OCI-LY7 (cell line): Measurements from ENCODE around the gene CWH43. TPM values are rescaled to one million over a fixed set of nuclear protein-coding genes. Genes with fewer than 3 reads are reported as not detected.
"Not testable (repeated sequence)": the region's sequence is repeated elsewhere in the genome, so short reads cannot be mapped to it uniquely, and the experiment has no call there.

Source experiments
- BruUV-seq: library from RNA; stranded (reverse); fragments of 400-500 nt; replicated peaks from 2 replicates; lab custom pipeline; 2021; lab: Mats Ljungman, UMichigan
- CTCF ChIA-PET: fragments of 300-600 bp; sonication (Branson Sonifier 250); formaldehyde crosslinking; loops from one replicate; lab custom pipeline; 2022; ENCODE audit warnings: antibody characterized with exemption; ENCODE audit not compliant: unreplicated experiment; lab: Charles Lee
- POLR2A ChIA-PET: fragments of 300-600 bp; sonication (Branson Sonifier 250); formaldehyde crosslinking; loops from one replicate; lab custom pipeline; 2022; ENCODE audit warnings: antibody characterized with exemption; lab: Charles Lee
- DNase-seq: peaks from one replicate; pipeline ENCODE4 v3.0.0-alpha.2; 2015; ENCODE audit warnings: low spot score
- H2AFZ ChIP-seq: fragments of 200-600 bp; sonication (generic), shearing (Covaris generic); 2 replicates; pipeline ENCODE4 v1.6.1; 2014; ENCODE audit warnings: mild to moderate bottlenecking, antibody characterized with exemption, low read length, moderate library complexity
- H3K27ac ChIP-seq: fragments of 200-600 bp; sonication (generic); 2 replicates; pipeline ENCODE4 v1.5.1; 2014; ENCODE audit warnings: mixed run types, low read depth, mild to moderate bottlenecking, moderate library complexity, low read length, inconsistent platforms; ENCODE audit not compliant: poor library complexity, severe bottlenecking
- H3K36me3 ChIP-seq: fragments of 200-600 bp; sonication (generic); 2 replicates; pipeline ENCODE4 v1.6.1; 2014; ENCODE audit warnings: mild to moderate bottlenecking, antibody characterized with exemption, low read length, moderate library complexity, mixed read lengths; ENCODE audit not compliant: insufficient read depth
- H3K4me1 ChIP-seq: fragments of 200-600 bp; sonication (generic); 2 replicates; pipeline ENCODE4 v1.5.1; 2014; ENCODE audit warnings: mild to moderate bottlenecking, low read length; ENCODE audit not compliant: insufficient read depth, poor library complexity, severe bottlenecking
- H3K4me2 ChIP-seq: fragments of 200-600 bp; sonication (generic); 2 replicates; pipeline ENCODE4 v1.6.1; 2014; ENCODE audit warnings: mild to moderate bottlenecking, low read length
- H3K4me3 ChIP-seq: fragments of 200-600 bp; sonication (generic); 2 replicates; pipeline ENCODE4 v1.5.1; 2014; ENCODE audit warnings: mild to moderate bottlenecking, low read depth, low read length; ENCODE audit not compliant: poor library complexity, severe bottlenecking
- H3K79me2 ChIP-seq: fragments of 200-600 bp; sonication (generic); 2 replicates; pipeline ENCODE4 v1.6.1; 2016; ENCODE audit warnings: low read depth, mild to moderate bottlenecking, low read length, moderate library complexity, mixed read lengths; ENCODE audit not compliant: insufficient read depth
- H3K9me2 ChIP-seq: fragments of 200-600 bp; sonication (generic); 2 replicates; pipeline ENCODE4 v1.6.1; 2016; ENCODE audit warnings: mild to moderate bottlenecking, low read length, mixed read lengths; ENCODE audit not compliant: insufficient read depth
- H3K9me3 ChIP-seq: fragments of 200-600 bp; sonication (generic); 2 replicates; pipeline ENCODE4 v1.6.1; 2014; ENCODE audit warnings: mild to moderate bottlenecking, mixed run types, low read length, mixed read lengths
- H4K20me1 ChIP-seq: fragments of 200-600 bp; sonication (generic); 2 replicates; pipeline ENCODE4 v1.6.1; 2014; ENCODE audit warnings: mild to moderate bottlenecking, antibody characterized with exemption, low read length, moderate library complexity, mixed read lengths; ENCODE audit not compliant: insufficient read depth
- intact Hi-C: fragments of 100-400 bp; cut with micrococcal nuclease; formaldehyde crosslinking; loops from one replicate; pipeline ENCODE4 v1.10.0; 2022; ENCODE audit not compliant: unreplicated experiment
- small RNA-seq: library from RNA; depleted of rRNA; stranded (forward); fragments of <200 nt; gene quantifications from one replicate; pipeline ENCODE3, GENCODE V24; 2014
- total RNA-seq, 2 experiments: library from RNA; depleted of rRNA in 1 of 2; stranded (reverse); fragments of >200 nt in 1 of 2; shearing (Covaris generic) in 1 of 2; gene quantifications; 2 replicates each; pipeline ENCODE4 v1.2.3, GENCODE V29; 2014 to 2022

The CWH43 gene
- total RNA-seq, 2 experiments from 2014 or later = not detected

- DNase-seq = not testable (repeated sequence)
Observed at GRCh38 chr4:49108183-49108978, 122.3 kb downstream of the CWH43 start.

GRCh38 chr4:49109567-49110166 is 123.6 kb downstream of the CWH43 start:
- H3K79me2 ChIP-seq, H3K4me1 ChIP-seq, POLR2A ChIA-PET, H3K27ac ChIP-seq, H3K4me3 ChIP-seq, intact Hi-C loops, CTCF ChIA-PET, BruUV-seq, H2AFZ ChIP-seq, H3K4me2 ChIP-seq, H3K9me2 ChIP-seq, H4K20me1 ChIP-seq, H3K36me3 ChIP-seq, DNase-seq: not testable (repeated sequence)
- peaks cover 30% of the 10 kb centered on the region for H3K9me3 ChIP-seq

More at GRCh38 chr4:49108183-49108978, 122.3 kb downstream of the CWH43 start:
- H3K79me2 ChIP-seq, intact Hi-C loops, POLR2A ChIA-PET, H3K27ac ChIP-seq, CTCF ChIA-PET, H4K20me1 ChIP-seq, H3K4me3 ChIP-seq, BruUV-seq, H3K9me2 ChIP-seq, H3K4me1 ChIP-seq, H2AFZ ChIP-seq, H3K36me3 ChIP-seq, H3K4me2 ChIP-seq: not testable (repeated sequence)
- peaks cover 41% of the 10 kb centered on the region for H3K9me3 ChIP-seq

- H2AFZ ChIP-seq, H3K27ac ChIP-seq, intact Hi-C loops, H3K79me2 ChIP-seq, DNase-seq, H3K4me1 ChIP-seq, CTCF ChIA-PET, H3K9me2 ChIP-seq, POLR2A ChIA-PET, BruUV-seq, H4K20me1 ChIP-seq, H3K36me3 ChIP-seq, H3K4me2 ChIP-seq, H3K4me3 ChIP-seq: not testable (repeated sequence)
- peaks cover 28% of the 10 kb centered on the region for H3K9me3 ChIP-seq
Observed at GRCh38 chr4:49110579-49110978, 124.5 kb downstream of the CWH43 start.

Small RNA genes within 50 kb of the gene (small RNA-seq; reads per million reads assigned to genes)
- not detected for gene AC020593.1

Other genes starting within 250 kb of the CWH43 start
- 85.4 and 91.9 TPM in 2 replicates for gene FRYL, start 206.0 kb upstream of the CWH43 start, total RNA-seq (2014; rRNA removed; shearing (Covaris generic))
- 88.1 and 88.5 TPM in 2 replicates for gene FRYL, start 206.0 kb upstream of the CWH43 start, total RNA-seq (2022)
- gene OCIAD1, start 155.2 kb upstream of the CWH43 start, total RNA-seq (2014; rRNA removed; shearing (Covaris generic)) = 50.4 and 76.1 TPM in 2 replicates
- gene OCIAD1, start 155.2 kb upstream of the CWH43 start, total RNA-seq (2022) = 136 and 143 TPM in 2 replicates
- gene OCIAD2, start 79.5 kb upstream of the CWH43 start, total RNA-seq (2014; rRNA removed; shearing (Covaris generic)) = 102 and 125 TPM in 2 replicates
- gene OCIAD2, start 79.5 kb upstream of the CWH43 start, total RNA-seq (2022) = 65.9 and 76.1 TPM in 2 replicates